GM18951 (cell line): ENCODE measurements around the gene SLC15A4.
"Not testable (repeated sequence)": the region's sequence is repeated elsewhere in the genome, so short reads cannot be mapped to it uniquely, and the experiment has no call there.

Experiments
- POLR2A ChIP-seq: IDR thresholded peaks from 4 replicates; pipeline ENCODE4 v1.6.1; 2011; ENCODE audit warnings: mild to moderate bottlenecking; ENCODE audit not compliant: insufficient read length, insufficient read depth; ENCODE audit errors: extremely low read depth
- in situ Hi-C: fragments of 300-500 bp; cut with MboI; formaldehyde crosslinking; loops from one replicate; pipeline ENCODE4 v1.12.0; 2022; ENCODE audit warnings: low sequenced_read_pairs, mixed read lengths, inconsistent platforms; ENCODE audit not compliant: unreplicated experiment

SLC15A4 gene

DNA sequence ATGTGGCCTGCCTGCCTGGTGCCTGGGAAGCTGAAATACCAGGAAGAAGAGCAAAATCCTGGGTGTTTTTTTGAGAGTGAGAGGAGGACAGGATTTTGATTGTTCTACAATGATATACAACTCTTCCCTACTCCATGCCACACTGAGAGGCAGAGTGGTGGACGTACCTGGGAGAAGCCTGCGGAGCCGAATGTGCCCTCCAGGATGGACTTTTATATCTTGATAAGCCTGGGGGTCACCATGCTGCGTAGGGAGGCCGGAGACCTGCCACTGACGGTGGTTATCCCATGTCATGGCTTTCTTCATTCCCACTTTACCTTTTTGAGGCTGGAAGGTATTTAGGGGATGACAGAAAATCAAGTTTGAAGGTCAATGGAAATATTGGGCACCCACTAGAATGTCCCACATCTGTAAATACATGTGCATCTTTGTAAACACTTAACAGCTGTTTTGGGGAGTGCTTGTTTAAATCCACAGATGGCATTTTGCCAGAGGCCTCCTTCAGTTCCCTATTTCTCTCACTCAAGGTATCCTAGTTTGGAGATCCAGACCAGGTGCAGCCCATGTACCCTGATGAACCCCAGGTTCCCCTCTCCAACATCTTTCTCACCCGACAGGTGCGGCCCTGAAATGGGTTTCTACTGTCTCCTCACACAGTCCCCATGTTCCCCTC is 28.4 kb upstream of the SLC15A4 start:
- in situ Hi-C loops, result no loop called here

DNA sequence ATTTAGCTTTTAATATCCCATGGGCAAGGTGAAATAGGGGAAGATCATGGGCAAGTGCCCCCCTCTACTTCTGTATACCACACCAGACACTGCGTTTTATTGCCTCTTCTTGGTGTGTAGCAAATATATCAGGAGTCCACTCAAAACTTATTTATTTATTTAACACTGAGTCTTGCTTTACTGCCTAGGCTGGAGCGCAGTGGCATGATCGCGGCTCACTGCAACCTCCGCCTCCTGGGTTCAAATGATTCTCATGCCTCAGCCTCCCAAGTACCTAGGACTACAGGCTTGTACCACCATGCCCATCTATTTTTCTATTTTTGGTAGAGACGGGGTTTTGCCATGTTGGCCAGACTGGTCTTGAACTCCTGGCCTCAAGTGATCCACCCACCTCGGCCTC is 27.7 kb upstream of the SLC15A4 start:
- in situ Hi-C loops, result not testable (repeated sequence)

More for the DNA sequence above, 28.4 kb upstream of the SLC15A4 start:
- TF ChIP-seq POLR2A, result no peak

DNA sequence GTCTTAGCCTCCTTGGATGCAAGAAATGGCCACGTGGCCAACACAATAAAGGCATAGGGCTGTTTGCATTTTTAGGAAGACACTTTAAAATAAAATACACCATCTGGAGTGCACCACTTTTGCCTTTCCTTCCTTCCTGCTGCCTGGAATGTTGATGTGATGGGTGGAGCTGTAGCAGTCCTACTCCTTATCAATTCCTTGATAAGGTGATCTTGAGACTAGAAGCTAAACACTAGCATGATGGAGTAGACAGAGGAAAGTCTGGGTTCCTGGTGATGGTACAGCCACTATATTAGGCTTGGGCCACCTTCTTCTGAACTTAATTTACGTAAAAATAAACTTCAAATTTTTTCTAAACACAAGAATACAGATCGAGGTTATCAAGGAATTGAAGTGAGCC is 26.6 kb upstream of the SLC15A4 start:
- in situ Hi-C loops, result no loop called here
- no peak for TF ChIP-seq POLR2A

DNA sequence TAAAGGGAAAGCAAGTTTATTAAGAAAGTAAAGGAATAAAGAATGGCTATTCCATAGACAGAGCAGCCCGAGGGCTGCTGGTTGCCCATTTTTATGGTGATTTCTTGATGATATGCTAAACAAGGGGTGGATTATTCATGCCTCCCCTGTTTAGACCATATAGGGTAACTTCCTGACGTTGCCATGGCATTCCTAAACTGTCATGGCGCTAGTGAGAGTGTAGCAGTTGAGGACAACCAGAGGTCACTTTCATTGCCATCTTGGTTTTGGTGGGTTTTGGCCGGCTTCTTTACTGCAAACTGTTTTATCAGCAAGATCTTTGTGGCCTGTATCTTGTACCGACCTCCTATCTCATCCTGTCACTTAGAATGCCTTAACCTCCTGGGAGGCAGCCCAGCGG is 26.0 kb upstream of the SLC15A4 start:
- in situ Hi-C loops, result not testable (repeated sequence)

DNA sequence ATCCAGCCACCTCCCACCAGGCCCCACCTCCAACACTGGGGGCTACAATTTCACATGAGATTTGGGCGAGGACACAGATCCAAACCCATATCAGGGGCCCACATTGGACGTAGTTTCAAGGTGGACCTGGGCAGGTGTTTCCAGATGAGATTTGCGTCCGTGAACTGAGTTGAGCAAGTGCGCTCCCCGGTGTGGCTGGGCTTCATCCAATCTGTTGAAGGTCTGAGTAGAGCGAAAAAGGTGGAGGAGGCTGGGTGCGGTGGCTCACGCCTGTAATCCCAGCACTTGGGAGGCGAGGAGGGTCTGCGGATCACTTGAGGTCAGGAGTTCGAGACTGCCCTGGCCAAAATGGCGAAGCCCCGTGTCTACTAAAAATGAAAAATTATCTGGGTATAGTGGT is 24.6 kb upstream of the SLC15A4 start:
- no peak for TF ChIP-seq POLR2A
- in situ Hi-C loops, result no loop called here

DNA sequence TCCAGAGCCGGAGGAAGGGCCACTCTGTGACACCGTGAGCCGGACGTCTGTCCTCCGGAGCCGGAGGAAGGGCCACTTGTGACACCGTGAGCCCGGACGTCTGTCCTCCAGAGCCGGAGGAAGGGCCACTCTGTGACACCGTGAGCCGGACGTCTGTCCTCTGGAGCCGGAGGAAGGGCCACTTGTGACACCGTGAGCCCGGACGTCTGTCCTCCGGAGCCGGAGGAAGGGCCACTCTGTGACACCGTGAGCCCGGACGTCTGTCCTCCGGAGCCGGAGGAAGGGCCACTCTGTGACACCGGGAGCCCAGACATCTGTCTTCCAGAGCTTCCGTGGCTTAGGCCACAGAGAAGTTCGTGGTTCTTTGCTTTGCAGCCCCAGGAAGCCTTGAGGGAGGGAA is 22.9 kb upstream of the SLC15A4 start:
- in situ Hi-C loops, result not testable (repeated sequence)

DNA sequence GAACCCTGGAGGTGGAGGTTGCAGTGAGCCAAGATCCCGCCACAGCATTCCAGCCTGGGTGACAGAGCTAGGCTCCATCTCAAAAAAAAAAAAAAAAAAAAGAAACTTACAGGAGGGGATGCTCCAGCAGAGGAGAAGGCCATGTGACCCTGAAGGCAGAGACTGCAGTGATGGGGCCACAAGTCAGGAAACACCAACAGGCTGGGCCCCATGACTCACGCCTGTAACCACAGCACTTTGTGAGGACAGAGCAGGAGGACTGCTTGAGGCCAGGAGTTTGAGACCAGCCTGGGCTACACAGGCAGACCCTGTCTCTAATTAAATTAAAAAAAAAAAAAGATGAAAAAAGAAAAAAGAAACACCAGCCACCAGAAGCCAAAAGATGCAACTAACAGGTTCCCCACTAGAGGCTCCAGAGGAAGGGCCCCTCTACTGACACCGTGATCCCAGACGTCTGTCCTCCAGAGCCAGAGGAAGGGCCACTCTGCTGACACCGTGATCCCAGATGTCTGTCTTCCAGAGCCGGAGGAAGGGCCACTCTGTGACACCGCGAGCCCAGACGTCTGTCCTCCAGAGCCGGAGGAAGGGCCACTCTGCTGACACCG is 20.4 kb upstream of the SLC15A4 start:
- in situ Hi-C loops, result no loop called here
- TF ChIP-seq POLR2A, result no peak

DNA sequence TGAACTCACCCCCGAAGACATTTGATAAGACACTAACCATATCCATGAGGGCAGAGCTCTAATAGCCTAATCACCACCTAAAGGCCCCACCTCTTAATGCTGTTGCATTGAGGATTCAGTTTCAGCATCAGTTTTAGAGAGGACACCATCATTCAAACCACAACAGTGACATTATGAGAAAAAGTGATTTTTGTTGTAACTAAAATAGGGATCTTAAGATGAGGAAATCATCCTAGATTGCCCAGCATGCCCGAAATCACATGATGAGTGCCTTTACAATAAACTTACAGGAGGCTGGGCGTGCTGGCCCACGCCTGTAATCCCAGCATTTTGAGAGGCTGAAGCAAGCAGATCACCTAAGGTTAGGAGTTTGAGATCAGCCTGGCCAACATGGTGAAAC is 19.8 kb upstream of the SLC15A4 start:
- TF ChIP-seq POLR2A, result no peak
- in situ Hi-C loops, result no loop called here

DNA sequence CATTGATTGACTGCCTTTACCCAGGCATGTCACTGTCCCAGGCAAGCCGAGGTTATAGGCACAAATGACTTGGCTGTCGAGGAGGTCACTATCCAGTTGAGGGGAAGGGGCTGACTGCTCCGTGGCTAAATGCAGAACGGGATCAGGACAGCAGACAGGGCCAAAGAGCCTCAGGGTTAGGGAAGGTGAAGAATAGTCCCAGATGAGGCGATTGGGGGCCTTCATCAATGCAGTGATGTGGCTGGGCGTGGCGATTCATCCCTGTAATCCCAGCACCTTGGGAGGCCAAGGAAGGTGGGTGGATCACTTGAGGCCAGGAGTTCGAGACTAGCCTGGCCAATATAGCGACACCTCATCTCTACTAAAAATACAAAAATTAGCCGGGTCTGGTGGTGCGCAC is 18.8 kb upstream of the SLC15A4 start:
- no peak for TF ChIP-seq POLR2A
- in situ Hi-C loops, result no loop called here

DNA sequence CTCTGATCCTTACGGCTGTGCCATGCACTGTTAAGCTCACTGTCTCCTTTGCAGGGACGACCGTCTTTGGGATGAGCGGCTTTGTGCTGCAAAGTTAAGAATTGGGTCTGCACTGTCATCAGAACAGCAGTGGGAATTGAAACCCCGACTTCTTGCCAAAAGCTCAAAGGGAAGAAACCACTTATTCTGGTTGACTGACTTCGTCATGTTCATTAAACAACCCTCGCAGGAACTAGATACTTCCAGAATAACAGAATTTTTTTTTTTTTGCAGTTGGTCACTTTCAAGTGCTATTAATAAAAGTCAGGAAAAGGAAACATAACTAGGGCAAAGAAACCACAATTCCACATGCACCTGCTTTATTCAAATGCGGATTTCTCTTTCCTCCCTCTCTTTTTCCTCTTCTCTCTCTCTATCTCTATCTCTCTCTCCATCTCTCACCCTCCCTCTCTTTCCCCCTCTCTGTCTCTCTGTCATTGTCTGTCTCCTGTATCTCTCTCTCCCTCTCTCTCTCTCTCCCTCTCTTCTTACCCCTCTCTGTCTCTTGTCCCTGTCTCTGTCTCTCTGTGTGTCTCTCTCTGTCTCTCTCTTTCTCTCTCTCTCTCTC is 17.2 kb upstream of the SLC15A4 start:
- in situ Hi-C loops, result no loop called here
- TF ChIP-seq POLR2A, result no peak

DNA sequence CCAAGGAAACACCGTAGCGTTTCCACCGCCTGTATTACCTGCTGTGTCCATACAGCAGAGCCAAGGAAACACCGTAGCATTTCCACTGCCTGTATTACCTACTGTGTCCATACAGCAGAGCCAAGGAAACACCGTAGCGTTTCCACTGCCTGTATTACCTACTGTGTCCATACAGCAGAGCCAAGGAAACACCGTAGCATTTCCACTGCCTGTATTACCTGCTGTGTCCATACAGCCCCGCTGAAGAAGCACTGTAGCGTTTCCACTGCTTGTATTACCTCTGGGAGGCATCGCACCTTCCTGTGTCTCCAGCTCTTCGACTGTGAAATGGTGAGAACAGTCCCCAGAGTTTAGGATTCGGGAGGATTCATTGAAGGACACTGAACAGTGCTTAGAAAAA is 16.1 kb upstream of the SLC15A4 start:
- in situ Hi-C loops, result not testable (repeated sequence)

DNA sequence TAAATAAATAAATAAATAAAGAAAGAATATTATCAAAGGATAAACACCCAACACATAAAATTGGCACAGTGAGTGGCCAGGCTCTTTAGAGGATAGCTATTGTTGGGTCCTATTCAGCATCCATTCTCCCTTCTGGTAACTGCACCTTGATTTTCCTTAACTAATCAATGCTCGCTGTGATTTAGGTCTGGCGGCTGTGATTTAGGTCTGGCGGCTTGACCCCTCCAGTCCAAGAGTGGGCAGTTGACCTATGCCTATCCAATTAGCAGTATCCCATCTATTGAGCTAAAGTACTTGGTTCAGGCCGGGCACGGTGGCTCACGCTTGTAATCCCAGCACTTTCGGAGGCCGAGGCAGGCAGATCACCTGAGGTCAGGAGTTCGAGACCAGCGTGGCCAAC is 9.7 kb upstream of the SLC15A4 start:
- no peak for TF ChIP-seq POLR2A

DNA sequence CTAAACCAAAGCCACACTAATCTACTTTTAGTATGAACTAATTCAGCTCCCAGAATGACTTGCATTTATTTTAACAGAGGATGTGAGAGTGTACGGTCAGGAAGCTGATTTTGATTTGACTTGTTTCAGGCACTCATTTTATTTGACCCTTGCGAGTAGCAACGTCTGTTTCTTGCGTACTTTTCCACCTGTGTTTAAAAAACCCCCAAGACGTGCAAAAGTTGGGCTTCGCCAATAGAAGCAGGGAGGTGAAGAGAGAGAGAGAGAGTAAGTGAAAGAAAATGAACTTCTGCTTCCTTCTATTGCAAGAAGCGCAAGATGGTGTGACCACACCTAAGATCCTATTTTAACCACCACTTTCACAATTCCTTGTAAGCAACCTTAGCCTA is 6.7 kb upstream of the SLC15A4 start:
- in situ Hi-C loops, result no loop called here
- no peak for TF ChIP-seq POLR2A

More for the DNA sequence above, 9.7 kb upstream of the SLC15A4 start:
- in situ Hi-C loops, result no loop called here

DNA sequence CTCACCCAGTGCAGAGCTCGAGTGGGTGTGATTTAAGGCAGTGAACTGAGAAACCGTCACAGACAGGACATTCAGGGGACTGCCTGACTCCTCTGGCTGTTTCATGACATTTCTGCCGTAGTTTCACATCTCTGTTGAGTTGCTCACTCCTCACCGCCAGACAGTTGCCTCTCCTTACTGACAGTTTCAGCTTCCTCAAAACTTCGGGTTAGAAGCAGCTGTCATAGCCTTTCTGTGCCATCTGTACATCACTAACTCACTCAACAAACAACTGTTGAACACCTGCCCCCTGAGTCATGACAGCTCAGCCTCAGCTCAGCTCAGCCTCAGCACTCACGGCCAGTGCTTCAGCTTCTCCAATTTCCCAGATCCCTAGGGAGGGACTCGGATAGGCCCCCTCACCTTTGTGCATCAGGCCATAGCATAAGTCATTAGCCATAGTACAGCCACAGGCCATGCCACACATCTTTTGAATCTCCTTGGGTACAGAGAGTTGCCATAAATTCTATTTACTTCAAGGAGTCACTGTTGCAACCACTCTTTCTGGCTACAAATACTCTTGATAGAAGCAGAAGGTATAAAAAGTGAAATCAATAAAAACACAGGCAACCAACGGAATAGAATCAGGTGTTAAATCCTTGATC is 6.2 kb upstream of the SLC15A4 start:
- in situ Hi-C loops, result no loop called here

DNA sequence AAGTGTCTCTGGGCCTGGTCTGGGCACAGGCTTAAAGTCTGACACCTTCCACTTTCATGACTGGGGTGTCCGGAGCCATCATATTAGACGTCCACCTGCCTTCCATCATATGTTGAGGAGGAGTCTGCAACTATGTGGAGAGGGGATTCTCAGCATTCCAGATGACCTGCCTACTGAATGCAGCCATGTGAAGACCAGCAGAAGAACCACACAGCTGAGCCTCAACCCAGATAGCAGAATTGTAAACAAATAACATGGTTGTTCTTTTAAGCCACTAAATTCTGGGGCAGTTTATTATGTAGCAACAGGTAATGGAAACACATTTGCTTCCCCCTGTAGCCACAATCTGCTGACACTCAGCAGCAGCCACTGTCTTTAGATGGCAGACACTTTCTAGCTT is 4.0 kb upstream of the SLC15A4 start:
- in situ Hi-C loops, result no loop called here
- TF ChIP-seq POLR2A, result no peak

More for the DNA sequence above, 6.2 kb upstream of the SLC15A4 start:
- TF ChIP-seq POLR2A, result no peak
